DOHH2 (cell line): ENCODE data around the gene MLKL.

Source experiments
- CTCF ChIP-seq: fragments of 200-600 bp; sonication (generic); IDR thresholded peaks from one replicate; pipeline ENCODE4 v1.5.1; 2014; ENCODE audit warnings: antibody characterized with exemption, mild to moderate bottlenecking, low read depth, low read length; ENCODE audit not compliant: poor library complexity, severe bottlenecking
- EZH2phosphoT487 ChIP-seq: fragments of 200-600 bp; sonication (generic); IDR thresholded peaks from 2 replicates; pipeline ENCODE4 v1.6.1; 2017; ENCODE audit warnings: borderline replicate concordance, mild to moderate bottlenecking, antibody characterized with exemption, low read length, moderate library complexity, mixed read lengths

DNA sequence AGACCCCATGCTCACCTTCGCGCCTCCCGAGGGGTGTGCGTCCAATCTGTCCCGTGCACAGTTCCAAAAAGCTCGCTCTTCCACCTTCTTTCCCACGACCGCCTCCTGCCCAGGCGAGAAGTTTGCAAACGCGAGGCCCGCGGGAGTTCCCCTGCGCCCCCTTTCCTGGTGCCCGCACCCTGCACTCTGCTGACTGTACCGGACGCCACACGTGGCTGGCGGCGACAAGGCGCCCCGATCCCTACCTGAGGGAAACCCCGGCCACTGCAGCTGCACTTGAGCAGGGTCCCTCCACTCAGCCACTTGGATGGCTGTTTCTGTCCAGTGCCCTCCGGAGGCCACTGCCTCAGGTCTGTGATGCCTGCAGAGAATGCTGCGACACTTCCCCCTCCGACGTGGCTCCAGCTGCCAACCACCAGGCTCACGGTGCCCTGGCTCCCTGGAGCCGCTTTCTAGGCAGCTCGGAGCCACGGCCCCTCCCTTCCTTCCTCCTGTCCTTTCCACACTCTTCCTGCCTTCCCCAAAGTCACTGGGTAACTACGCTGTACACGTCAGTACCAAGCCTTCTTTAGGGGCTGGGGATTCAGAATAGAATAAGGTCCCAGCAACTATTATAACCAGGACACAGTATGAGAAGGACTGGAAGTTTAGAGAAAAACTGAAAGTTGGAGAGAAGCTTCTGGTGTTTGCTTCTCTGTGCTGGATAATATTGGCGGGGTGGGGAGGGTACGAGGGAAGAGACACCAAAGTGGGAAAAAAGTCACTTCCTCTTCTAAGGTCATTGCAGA lies at the start of gene MLKL:
- peak; percentile 24 for TF ChIP-seq CTCF
- no peak for TF ChIP-seq EZH2phosphoT487
